Measurements from ENCODE around the gene OLFM1.
"Not testable (repeated sequence)": the region's sequence is repeated elsewhere in the genome, so short reads cannot be mapped to it uniquely, and the experiment has no call there.

Gene OLFM1

DNA sequence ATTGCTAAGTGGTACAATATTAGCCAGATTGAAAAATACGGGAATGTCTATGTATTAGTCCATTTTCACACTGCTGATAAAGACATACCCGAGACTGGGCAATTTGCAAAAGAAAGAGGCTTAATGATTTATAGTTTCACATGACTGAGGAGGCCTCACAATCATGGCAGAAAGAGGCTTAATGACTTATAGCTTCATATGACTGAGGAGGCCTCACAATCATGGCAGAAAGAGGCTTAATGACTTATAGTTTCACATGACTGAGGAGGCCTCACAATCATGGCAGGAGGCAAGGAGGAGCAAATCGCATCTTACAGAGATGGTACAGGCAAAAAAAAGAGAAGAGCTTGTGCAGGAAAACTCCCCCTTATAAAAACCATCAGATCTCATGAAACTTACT, 32.3 kb upstream of the OLFM1 start:
- no peak overlapping the region for H3K4me3 ChIP-seq (ENCODE audit: severe bottlenecking)
- DNase-seq (ENCODE audit: low spot score) (no peak), ATAC-seq (ENCODE audit: low read depth) (no peak)
- H3K27ac ChIP-seq (ENCODE audit: poor library complexity, severe bottlenecking) = no peak overlapping the region
- H3K4me1 ChIP-seq (ENCODE audit: insufficient read depth, poor library complexity, severe bottlenecking) = no peaks in the 10 kb centered on the region
- H3K36me3 ChIP-seq (ENCODE audit: low read depth) = no peaks in the 10 kb centered on the region
- no peaks in the 10 kb centered on the region for H3K9me3 ChIP-seq (ENCODE audit: severe bottlenecking)
- TF ChIP-seq, protein P1, sequence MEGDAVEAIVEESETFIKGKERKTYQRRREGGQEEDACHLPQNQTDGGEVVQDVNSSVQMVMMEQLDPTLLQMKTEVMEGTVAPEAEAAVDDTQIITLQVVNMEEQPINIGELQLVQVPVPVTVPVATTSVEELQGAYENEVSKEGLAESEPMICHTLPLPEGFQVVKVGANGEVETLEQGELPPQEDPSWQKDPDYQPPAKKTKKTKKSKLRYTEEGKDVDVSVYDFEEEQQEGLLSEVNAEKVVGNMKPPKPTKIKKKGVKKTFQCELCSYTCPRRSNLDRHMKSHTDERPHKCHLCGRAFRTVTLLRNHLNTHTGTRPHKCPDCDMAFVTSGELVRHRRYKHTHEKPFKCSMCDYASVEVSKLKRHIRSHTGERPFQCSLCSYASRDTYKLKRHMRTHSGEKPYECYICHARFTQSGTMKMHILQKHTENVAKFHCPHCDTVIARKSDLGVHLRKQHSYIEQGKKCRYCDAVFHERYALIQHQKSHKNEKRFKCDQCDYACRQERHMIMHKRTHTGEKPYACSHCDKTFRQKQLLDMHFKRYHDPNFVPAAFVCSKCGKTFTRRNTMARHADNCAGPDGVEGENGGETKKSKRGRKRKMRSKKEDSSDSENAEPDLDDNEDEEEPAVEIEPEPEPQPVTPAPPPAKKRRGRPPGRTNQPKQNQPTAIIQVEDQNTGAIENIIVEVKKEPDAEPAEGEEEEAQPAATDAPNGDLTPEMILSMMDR (IDR thresholded peaks at IDR 0.05; ENCODE audit: poor library complexity, severe bottlenecking) = no peak
- H3K27me3 ChIP-seq (ENCODE audit: insufficient read depth, poor library complexity, severe bottlenecking) = peaks cover 45% of the 10 kb centered on the region

DNA sequence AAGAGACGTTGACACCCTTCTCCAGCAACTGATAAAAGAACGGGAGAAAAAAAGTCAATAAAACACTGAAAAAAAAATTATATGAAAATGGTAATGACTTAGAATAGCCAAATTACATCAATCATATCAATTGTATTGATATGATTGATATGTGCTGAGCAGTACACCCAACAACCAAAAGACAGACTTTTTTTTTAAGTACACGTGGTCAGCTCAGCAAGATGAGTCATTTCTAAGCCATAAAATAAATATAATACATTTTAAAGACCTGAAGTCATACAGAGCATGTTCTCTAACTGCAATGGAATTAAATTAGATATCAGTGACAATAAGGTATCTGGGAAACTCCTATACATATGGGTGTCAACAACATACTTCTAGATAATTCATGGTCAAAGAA, 30.9 kb upstream of the OLFM1 start:
- TF ChIP-seq, protein P1 (IDR thresholded peaks at IDR 0.05; ENCODE audit: poor library complexity, severe bottlenecking) = no peak
- H3K9me3 ChIP-seq (ENCODE audit: severe bottlenecking) = no peaks in the 10 kb centered on the region
- no peak overlapping the region for H3K4me3 ChIP-seq (ENCODE audit: severe bottlenecking)
- H3K4me1 ChIP-seq (ENCODE audit: insufficient read depth, poor library complexity, severe bottlenecking) = no peaks in the 10 kb centered on the region
- ATAC-seq (ENCODE audit: low read depth) (no peak), DNase-seq (ENCODE audit: low spot score) (no peak)
- peaks cover 50% of the 10 kb centered on the region for H3K27me3 ChIP-seq (ENCODE audit: insufficient read depth, poor library complexity, severe bottlenecking)
- no peaks in the 10 kb centered on the region for H3K36me3 ChIP-seq (ENCODE audit: low read depth)
- no peak overlapping the region for H3K27ac ChIP-seq (ENCODE audit: poor library complexity, severe bottlenecking)

DNA sequence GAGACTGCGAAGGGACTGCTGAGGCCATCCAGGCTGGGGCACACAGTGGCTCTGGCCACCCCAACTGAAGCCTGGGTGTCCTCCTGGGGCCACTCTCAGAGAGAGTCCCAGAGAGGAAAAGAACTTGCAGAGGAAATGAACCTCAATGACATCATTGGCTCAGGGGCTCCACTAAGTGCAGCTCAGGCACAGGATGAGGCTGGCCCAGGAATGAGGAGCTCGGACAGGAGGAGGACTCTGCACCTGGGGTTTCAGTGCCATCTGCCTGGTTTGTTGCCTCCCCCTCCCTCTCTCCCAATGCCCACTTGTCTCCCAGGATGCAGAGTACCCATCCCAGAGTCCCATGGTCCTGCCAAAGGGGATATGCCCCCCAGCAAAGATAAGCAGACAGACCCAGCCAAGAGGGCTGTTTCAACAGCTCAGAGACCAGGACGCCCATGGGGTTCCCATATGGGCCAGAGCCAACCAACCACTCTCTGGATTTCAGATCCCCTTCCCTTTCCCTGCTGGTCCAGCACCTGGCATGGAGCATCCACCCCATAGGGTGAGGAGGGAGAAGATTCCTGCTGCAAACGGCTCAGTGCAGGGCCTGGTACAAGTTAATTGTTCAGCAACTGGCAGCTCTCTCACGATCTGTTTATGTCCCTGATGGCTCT, 26.9 kb upstream of the OLFM1 start:
- Histone ChIP-seq H3K4me3 (ENCODE audit: severe bottlenecking) (no peak overlapping the region), H3K36me3 (ENCODE audit: low read depth) (no peaks in the 10 kb centered on the region), H3K4me1 (ENCODE audit: insufficient read depth, poor library complexity, severe bottlenecking) (no peaks in the 10 kb centered on the region), H3K27ac (ENCODE audit: poor library complexity, severe bottlenecking) (no peak overlapping the region), H3K9me3 (ENCODE audit: severe bottlenecking) (peaks cover 3% of the 10 kb centered on the region), H3K27me3 (ENCODE audit: insufficient read depth, poor library complexity, severe bottlenecking) (peaks cover 45% of the 10 kb centered on the region)
- TF ChIP-seq, protein P1 (IDR thresholded peaks at IDR 0.05; ENCODE audit: poor library complexity, severe bottlenecking) = no peak
- peak; percentile 24 for DNase-seq (ENCODE audit: low spot score)
- ATAC-seq (ENCODE audit: low read depth) = no peak

DNA sequence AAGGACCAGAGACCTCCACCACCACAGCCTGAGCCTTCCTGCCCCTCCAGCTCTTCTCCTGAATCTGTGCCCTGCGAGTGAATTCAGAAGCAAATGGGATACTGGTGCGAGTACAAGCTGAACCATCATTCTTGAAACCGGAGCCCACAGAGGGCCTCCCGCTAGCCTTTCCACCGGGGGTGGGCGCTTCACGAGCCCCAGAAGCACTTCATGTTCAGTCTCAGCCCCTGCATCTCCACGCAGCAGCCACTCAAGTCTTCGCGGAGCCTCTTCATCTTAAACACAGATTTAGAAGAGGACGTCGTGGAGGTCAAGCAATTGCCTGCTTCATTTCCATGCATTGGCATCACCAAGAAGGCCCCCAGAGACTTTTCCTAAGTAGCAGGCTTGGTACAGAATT, 26.0 kb upstream of the OLFM1 start:
- no peak for ATAC-seq (ENCODE audit: low read depth)
- no peaks in the 10 kb centered on the region for H3K4me1 ChIP-seq (ENCODE audit: insufficient read depth, poor library complexity, severe bottlenecking)

DNA sequence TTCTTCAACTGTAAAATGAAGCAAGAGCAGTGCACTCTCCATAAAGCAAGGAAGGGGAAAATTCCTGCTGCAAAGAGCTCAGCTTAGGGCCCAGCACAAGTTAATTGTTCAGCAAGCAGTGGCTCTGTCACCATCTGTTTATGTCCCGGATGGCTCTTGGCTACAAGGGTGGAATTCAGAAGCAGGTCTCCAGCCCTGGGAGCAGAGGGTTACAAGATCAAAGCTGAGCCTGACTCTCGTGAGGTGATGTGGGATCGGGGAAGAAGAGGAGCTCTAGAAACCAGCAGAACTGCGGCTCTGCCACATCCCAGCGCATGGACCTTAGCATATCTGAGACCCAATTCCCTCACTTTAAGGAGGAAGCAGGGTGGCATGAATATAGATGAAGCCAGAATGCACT, 25.2 kb upstream of the OLFM1 start:
- Histone ChIP-seq H3K4me3 (ENCODE audit: severe bottlenecking) (no peak overlapping the region), H3K36me3 (ENCODE audit: low read depth) (no peaks in the 10 kb centered on the region), H3K4me1 (ENCODE audit: insufficient read depth, poor library complexity, severe bottlenecking) (no peaks in the 10 kb centered on the region), H3K27me3 (ENCODE audit: insufficient read depth, poor library complexity, severe bottlenecking) (peaks cover 34% of the 10 kb centered on the region), H3K9me3 (ENCODE audit: severe bottlenecking) (peaks cover 3% of the 10 kb centered on the region), H3K27ac (ENCODE audit: poor library complexity, severe bottlenecking) (no peak overlapping the region)
- TF ChIP-seq, protein P1 (IDR thresholded peaks at IDR 0.05; ENCODE audit: poor library complexity, severe bottlenecking) = no peak
- peak; percentile 6 for DNase-seq (ENCODE audit: low spot score)
- ATAC-seq (ENCODE audit: low read depth) = no peak

More for the DNA sequence above, 26.0 kb upstream of the OLFM1 start:
- Histone ChIP-seq H3K36me3 (ENCODE audit: low read depth) (no peaks in the 10 kb centered on the region), H3K4me3 (ENCODE audit: severe bottlenecking) (no peak overlapping the region), H3K27ac (ENCODE audit: poor library complexity, severe bottlenecking) (no peak overlapping the region), H3K9me3 (ENCODE audit: severe bottlenecking) (peaks cover 3% of the 10 kb centered on the region), H3K27me3 (ENCODE audit: insufficient read depth, poor library complexity, severe bottlenecking) (peaks cover 42% of the 10 kb centered on the region)
- DNase-seq (ENCODE audit: low spot score) = peak; percentile 24
- TF ChIP-seq, protein P1 (IDR thresholded peaks at IDR 0.05; ENCODE audit: poor library complexity, severe bottlenecking) = no peak

DNA sequence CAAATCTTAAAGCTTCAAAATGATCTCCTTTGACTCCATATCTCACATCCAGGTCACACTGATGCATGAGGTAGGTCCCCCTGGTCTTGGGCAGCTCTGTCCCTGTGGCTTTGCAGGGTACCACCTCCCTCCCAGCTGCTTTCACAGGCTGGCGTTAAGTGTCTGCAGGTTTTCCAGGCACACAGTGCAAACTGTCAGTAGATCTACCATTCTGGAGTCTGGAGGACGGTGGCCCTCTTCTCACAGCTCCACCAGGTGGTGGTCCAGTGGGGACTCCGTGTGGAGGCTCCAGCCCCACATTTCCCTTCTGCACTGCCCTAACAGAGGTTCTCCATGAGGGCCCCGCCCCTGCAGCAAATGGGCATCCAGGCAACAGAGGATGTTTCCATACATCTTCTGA, 24.0 kb upstream of the OLFM1 start:
- not testable (repeated sequence) for H3K36me3 ChIP-seq (ENCODE audit: low read depth); H3K4me1 ChIP-seq (ENCODE audit: insufficient read depth, poor library complexity, severe bottlenecking); H3K9me3 ChIP-seq (ENCODE audit: severe bottlenecking); H3K4me3 ChIP-seq (ENCODE audit: severe bottlenecking); ATAC-seq (ENCODE audit: low read depth); H3K27ac ChIP-seq (ENCODE audit: poor library complexity, severe bottlenecking)
- H3K27me3 ChIP-seq (ENCODE audit: insufficient read depth, poor library complexity, severe bottlenecking) = peaks cover 21% of the 10 kb centered on the region
- peak; percentile 11 for DNase-seq (ENCODE audit: low spot score)

DNA sequence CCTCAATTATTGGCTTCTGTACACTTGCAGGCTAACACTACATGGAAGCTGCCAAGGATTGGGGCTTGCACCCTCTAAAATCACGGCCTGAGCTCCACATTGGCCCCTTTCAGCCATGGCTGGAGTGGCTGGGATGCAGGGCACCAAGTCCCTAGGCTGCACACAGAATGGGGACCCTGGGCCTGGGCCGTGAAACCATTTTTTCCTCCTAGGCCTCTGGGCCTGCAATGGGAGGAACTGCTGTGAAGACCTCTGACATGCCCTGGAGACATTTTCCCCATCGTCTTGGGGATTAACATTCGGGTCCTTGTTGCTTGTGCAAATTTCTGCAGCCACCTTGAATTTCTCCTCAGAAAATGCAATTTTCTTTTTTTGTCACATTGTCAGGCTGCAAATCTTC, 23.6 kb upstream of the OLFM1 start:
- ATAC-seq (ENCODE audit: low read depth); H3K27ac ChIP-seq (ENCODE audit: poor library complexity, severe bottlenecking); H3K4me3 ChIP-seq (ENCODE audit: severe bottlenecking); H3K4me1 ChIP-seq (ENCODE audit: insufficient read depth, poor library complexity, severe bottlenecking); H3K9me3 ChIP-seq (ENCODE audit: severe bottlenecking); H3K36me3 ChIP-seq (ENCODE audit: low read depth): not testable (repeated sequence)
- peak; percentile 6 for DNase-seq (ENCODE audit: low spot score)
- H3K27me3 ChIP-seq (ENCODE audit: insufficient read depth, poor library complexity, severe bottlenecking) = peaks cover 17% of the 10 kb centered on the region

All from RWPE2 (cell line).